Measurements from ENCODE around the gene DTNA. TPM values are rescaled to one million over a fixed set of nuclear protein-coding genes. Genes with fewer than 3 reads are reported as not detected.

DTNA gene
- polyA plus RNA-seq, 1 donor (not counting 4 experiments of a cell fraction or from before 2014, with no cell fraction given) = 0.81 TPM

- Histone ChIP-seq H3K9ac (ENCODE audit: control insufficient read depth, extremely low read depth, insufficient read depth, low read length) (no peak overlapping the region), H2AFZ (ENCODE audit: control insufficient read depth, low read length) (no peak overlapping the region), H3K79me2 (ENCODE audit: control insufficient read depth, insufficient read depth, low read length) (no peaks in the 10 kb centered on the region), H3K36me3 (ENCODE audit: control insufficient read depth in 2 of 2, extremely low read depth in 1 of 2, insufficient read depth in 2 of 2, low read length in 2 of 2) (no peaks in the 10 kb centered on the region), H4K20me1 (ENCODE audit: control insufficient read depth, extremely low read depth, insufficient read depth, low read length) (no peaks in the 10 kb centered on the region), H3K9me1 (ENCODE audit: control insufficient read depth, extremely low read depth, insufficient read depth, low read length) (no peaks in the 10 kb centered on the region), H3K27ac (ENCODE audit: control insufficient read depth, insufficient read depth, low read length) (no peak overlapping the region), H3K9me3 (ENCODE audit: control insufficient read depth, low read depth, low read length) (no peaks in the 10 kb centered on the region), H3K4me1 (ENCODE audit: control insufficient read depth, extremely low read depth, insufficient read depth, low read length) (peaks cover 6% of the 10 kb centered on the region), H3K4me2 (ENCODE audit: control insufficient read depth, extremely low read depth, insufficient read depth, low read depth, low read length) (no peak overlapping the region), H3K4me3 (ENCODE audit: control insufficient read depth in 2 of 3, extremely low read depth in 1 of 3, insufficient read depth in 2 of 3, low read depth in 1 of 3, low read length in 3 of 3) (no peak overlapping the region), H3K27me3 (ENCODE audit: control insufficient read depth, extremely low read depth, insufficient read depth, low read length) (peaks cover 4% of the 10 kb centered on the region)
- dilution Hi-C loops (cut with MboI; ENCODE audit: extremely low pct_ligation_motif_present, low sequenced_read_pairs) = no loop called here
- DNase-seq (ENCODE audit: low read depth, low spot score) (no peak), FAIRE-seq (no peak)
- TF ChIP-seq EZH2 (IDR thresholded peaks at IDR 0.05; ENCODE audit: low read length) (no peak), CTCF (optimal IDR thresholded peaks at IDR 0.05 in 1 of 3, IDR thresholded peaks at IDR 0.05 in 1 of 3, conservative IDR thresholded peaks at IDR 0.05 in 1 of 3; ENCODE audit: extremely low read depth in 1 of 3, insufficient read depth in 2 of 3, low read length in 3 of 3) (no peak)
These were observed 32.8 kb downstream of the DTNA start for GRCh38 chr18:34742891-34743341.

GRCh38 chr18:34744569-34744968, 34.5 kb downstream of the DTNA start:
- FAIRE-seq = no peak
- dilution Hi-C loops (cut with MboI; ENCODE audit: extremely low pct_ligation_motif_present, low sequenced_read_pairs) = no loop called here
- H3K9me1 ChIP-seq (ENCODE audit: control insufficient read depth, extremely low read depth, insufficient read depth, low read length) = no peaks in the 10 kb centered on the region

More at GRCh38 chr18:34744569-34744968, 34.5 kb downstream of the DTNA start:
- Histone ChIP-seq H2AFZ (ENCODE audit: control insufficient read depth, low read length) (no peak overlapping the region), H3K4me1 (ENCODE audit: control insufficient read depth, extremely low read depth, insufficient read depth, low read length) (no peaks in the 10 kb centered on the region), H3K79me2 (ENCODE audit: control insufficient read depth, insufficient read depth, low read length) (no peaks in the 10 kb centered on the region), H3K36me3 (ENCODE audit: control insufficient read depth in 2 of 2, extremely low read depth in 1 of 2, insufficient read depth in 2 of 2, low read length in 2 of 2) (no peaks in the 10 kb centered on the region), H3K9me3 (ENCODE audit: control insufficient read depth, low read depth, low read length) (no peaks in the 10 kb centered on the region), H3K9ac (ENCODE audit: control insufficient read depth, extremely low read depth, insufficient read depth, low read length) (no peak overlapping the region), H3K4me2 (ENCODE audit: control insufficient read depth, extremely low read depth, insufficient read depth, low read depth, low read length) (no peak overlapping the region), H3K27me3 (ENCODE audit: control insufficient read depth, extremely low read depth, insufficient read depth, low read length) (peaks cover 4% of the 10 kb centered on the region), H3K27ac (ENCODE audit: control insufficient read depth, insufficient read depth, low read length) (no peak overlapping the region), H3K4me3 (ENCODE audit: control insufficient read depth in 2 of 3, extremely low read depth in 1 of 3, insufficient read depth in 2 of 3, low read depth in 1 of 3, low read length in 3 of 3) (no peak overlapping the region), H4K20me1 (ENCODE audit: control insufficient read depth, extremely low read depth, insufficient read depth, low read length) (no peaks in the 10 kb centered on the region)
- no peak for DNase-seq (ENCODE audit: low read depth, low spot score)
- TF ChIP-seq CTCF (optimal IDR thresholded peaks at IDR 0.05 in 1 of 3, IDR thresholded peaks at IDR 0.05 in 1 of 3, conservative IDR thresholded peaks at IDR 0.05 in 1 of 3; ENCODE audit: extremely low read depth in 1 of 3, insufficient read depth in 2 of 3, low read length in 3 of 3) (no peak), EZH2 (IDR thresholded peaks at IDR 0.05; ENCODE audit: low read length) (no peak)
